GM10266 (cell line): Measurements from ENCODE around the gene CDC42BPB.

Experiments used
- DNase-seq: peaks from one replicate; pipeline ENCODE4 v3.0.0; 2012; ENCODE audit errors: extremely low spot score
- CTCF ChIP-seq: IDR thresholded peaks from 2 replicates; pipeline ENCODE4 v1.5.1; 2012; ENCODE audit warnings: mild to moderate bottlenecking, low read depth; ENCODE audit not compliant: control insufficient read depth, insufficient read depth; ENCODE audit errors: missing control alignments

Gene CDC42BPB

GRCh38 chr14:103101963-103102688 is 44.8 kb upstream of the CDC42BPB start:
- DNase-seq: no peak
- TF ChIP-seq CTCF: no peak

- DNase-seq: no peak
- no peak for TF ChIP-seq CTCF
Observed at GRCh38 chr14:103101257-103101962, 44.1 kb upstream of the CDC42BPB start.

- no peak for DNase-seq
- TF ChIP-seq CTCF: no peak
Observed at GRCh38 chr14:103100281-103101121, 43.2 kb upstream of the CDC42BPB start.

GRCh38 chr14:103099733-103100280 is 42.5 kb upstream of the CDC42BPB start:
- no peak for DNase-seq
- no peak for TF ChIP-seq CTCF

- no peak for TF ChIP-seq CTCF
Observed at GRCh38 chr14:103099081-103099732, 41.9 kb upstream of the CDC42BPB start.

GRCh38 chr14:103097994-103098957 is 40.9 kb upstream of the CDC42BPB start:
- no peak for DNase-seq
- TF ChIP-seq CTCF: no peak

More at GRCh38 chr14:103099081-103099732, 41.9 kb upstream of the CDC42BPB start:
- DNase-seq: no peak
